Panc1 (cell line): ENCODE results near the gene IL4. TPM values are rescaled to one million over a fixed set of nuclear protein-coding genes. Genes with fewer than 3 reads are reported as not detected.

Source experiments
- ATAC-seq: fragments of 200-7000 bp; cut with Tn5 transposase; 2 replicates; pipeline ENCODE4 v1.9.1; 2020; ENCODE audit warnings: mild to moderate bottlenecking, moderate library complexity
- BruUV-seq: library from RNA; stranded (reverse); fragments of 400-500 nt; replicated peaks from 2 replicates; lab custom pipeline; 2021; lab: Mats Ljungman, UMichigan
- CTCF ChIA-PET: fragments of 300-600 bp; sonication (Branson Sonifier 250); formaldehyde crosslinking; loops from one replicate; lab custom pipeline; 2022; ENCODE audit warnings: antibody characterized with exemption; lab: Charles Lee
- POLR2A ChIA-PET: fragments of 300-600 bp; sonication (Branson Sonifier 250); formaldehyde crosslinking; loops from one replicate; lab custom pipeline; 2022; ENCODE audit warnings: antibody characterized with exemption; lab: Charles Lee
- DNase-seq: peaks from one replicate; pipeline ENCODE4 v3.0.0-alpha.2; 2010; ENCODE audit warnings: low read depth, low spot score
- H3K27ac ChIP-seq: 2 replicates; pipeline ENCODE4 v1.5.1; 2011; ENCODE audit warnings: mild to moderate bottlenecking, low read length, inconsistent platforms
- H3K27me3 ChIP-seq: fragments of 200-500 bp; sonication (Bioruptor generic); 2 replicates; pipeline ENCODE4 v1.6.0; 2014; ENCODE audit warnings: low read length, inconsistent platforms; ENCODE audit not compliant: control insufficient read depth, insufficient read depth
- H3K36me3 ChIP-seq: fragments of 200-500 bp; sonication (Bioruptor generic); 2 replicates; pipeline ENCODE4 v1.5.1; 2014; ENCODE audit warnings: inconsistent platforms, mild to moderate bottlenecking, low read length, moderate library complexity; ENCODE audit not compliant: control insufficient read depth, insufficient read depth
- H3K4me1 ChIP-seq: 2 replicates; pipeline ENCODE4 v1.5.1; 2011; ENCODE audit warnings: inconsistent platforms, mild to moderate bottlenecking, low read length, moderate library complexity; ENCODE audit not compliant: control insufficient read depth, insufficient read depth
- H3K4me3 ChIP-seq, 2 experiments: 2 replicates each; pipeline ENCODE4 v1.5.1; 2011 to 2012; ENCODE audit warnings: low read depth in 2 of 2, low read length in 2 of 2, mild to moderate bottlenecking in 2 of 2, inconsistent platforms in 1 of 2, moderate library complexity in 1 of 2
- H3K9me3 ChIP-seq: fragments of 200-500 bp; sonication (Bioruptor generic); 2 replicates; pipeline ENCODE4 v1.5.1; 2014; ENCODE audit warnings: low read depth, mild to moderate bottlenecking, inconsistent platforms, low read length, moderate library complexity; ENCODE audit not compliant: control insufficient read depth, insufficient read depth
- POLR2AphosphoS5 ChIP-seq: IDR thresholded peaks from 2 replicates; pipeline ENCODE4 v1.6.1; 2012; ENCODE audit warnings: mild to moderate bottlenecking, low read depth, low read length, moderate library complexity
- SIN3A ChIP-seq: IDR thresholded peaks from 2 replicates; pipeline ENCODE4 v1.6.1; 2012; ENCODE audit warnings: low read depth, mild to moderate bottlenecking, low read length, moderate library complexity, borderline replicate concordance; ENCODE audit not compliant: insufficient read depth
- TCF7L2 ChIP-seq: IDR thresholded peaks from 2 replicates; pipeline ENCODE4 v1.6.1; 2011; ENCODE audit warnings: mild to moderate bottlenecking, low read depth, low read length, inconsistent platforms
- in situ Hi-C: cut with HindIII; loops from 2 replicates; pipeline ENCODE4 v1.10.0; 2016; ENCODE audit warnings: low sequenced_read_pairs, low pct_unique_long_range_greater_than_20kb
- intact Hi-C: fragments of 100-400 bp; cut with micrococcal nuclease; formaldehyde crosslinking; loops from one replicate; pipeline ENCODE4 v1.10.0; 2022; ENCODE audit not compliant: unreplicated experiment
- total RNA-seq: library from RNA; stranded (reverse); gene quantifications from one replicate; pipeline ENCODE4 v1.2.1, GENCODE V29; 2021; ENCODE audit not compliant: unreplicated experiment
- TF ChIP-seq, protein P1 (sequence below), 2 experiments: IDR thresholded peaks; 2 replicates each; pipeline ENCODE4 v1.6.1; 2011 to 2012; ENCODE audit warnings: low read depth in 2 of 2, control low read depth in 1 of 2, low read length in 1 of 2, mild to moderate bottlenecking in 1 of 2, moderate library complexity in 1 of 2; ENCODE audit not compliant: insufficient read depth in 1 of 2
- TF ChIP-seq, protein P2 (sequence below): fragments of 450-650 bp; IDR thresholded peaks from 2 replicates; pipeline ENCODE4 v1.5.1; 2017; ENCODE audit warnings: mild to moderate bottlenecking

Gene IL4
- total RNA-seq, 1 experiment from 2014 or later, result not detected

DNA sequence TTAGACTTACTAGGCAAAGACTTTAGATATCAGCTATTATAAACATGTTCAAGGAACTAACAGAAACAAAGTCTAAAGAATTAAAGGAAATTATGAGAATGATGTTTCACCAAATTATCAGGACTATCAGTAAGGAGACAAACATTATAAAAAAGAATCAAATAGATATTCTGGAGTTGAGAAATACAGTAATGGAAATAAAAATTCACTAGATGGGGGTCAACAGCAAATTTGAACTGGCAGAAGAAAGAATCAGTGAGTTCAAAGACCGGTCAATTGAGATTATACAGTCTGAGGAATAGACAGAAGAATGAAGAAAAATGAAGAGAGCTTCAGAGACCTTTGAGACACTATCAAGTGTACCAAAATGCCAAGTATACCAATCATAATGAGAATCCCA, 25.4 kb upstream of the IL4 start:
- Histone ChIP-seq H3K27me3 (no peaks in the 10 kb centered on the region), H3K9me3 (no peaks in the 10 kb centered on the region), H3K4me1 (no peaks in the 10 kb centered on the region), H3K27ac (no peak overlapping the region), H3K36me3 (0 out of 2 replicates have a peak, but pooled peaks cover 2% of the 10 kb centered on the region), H3K4me3 (no peak overlapping the region)
- TF ChIP-seq, protein P1, sequence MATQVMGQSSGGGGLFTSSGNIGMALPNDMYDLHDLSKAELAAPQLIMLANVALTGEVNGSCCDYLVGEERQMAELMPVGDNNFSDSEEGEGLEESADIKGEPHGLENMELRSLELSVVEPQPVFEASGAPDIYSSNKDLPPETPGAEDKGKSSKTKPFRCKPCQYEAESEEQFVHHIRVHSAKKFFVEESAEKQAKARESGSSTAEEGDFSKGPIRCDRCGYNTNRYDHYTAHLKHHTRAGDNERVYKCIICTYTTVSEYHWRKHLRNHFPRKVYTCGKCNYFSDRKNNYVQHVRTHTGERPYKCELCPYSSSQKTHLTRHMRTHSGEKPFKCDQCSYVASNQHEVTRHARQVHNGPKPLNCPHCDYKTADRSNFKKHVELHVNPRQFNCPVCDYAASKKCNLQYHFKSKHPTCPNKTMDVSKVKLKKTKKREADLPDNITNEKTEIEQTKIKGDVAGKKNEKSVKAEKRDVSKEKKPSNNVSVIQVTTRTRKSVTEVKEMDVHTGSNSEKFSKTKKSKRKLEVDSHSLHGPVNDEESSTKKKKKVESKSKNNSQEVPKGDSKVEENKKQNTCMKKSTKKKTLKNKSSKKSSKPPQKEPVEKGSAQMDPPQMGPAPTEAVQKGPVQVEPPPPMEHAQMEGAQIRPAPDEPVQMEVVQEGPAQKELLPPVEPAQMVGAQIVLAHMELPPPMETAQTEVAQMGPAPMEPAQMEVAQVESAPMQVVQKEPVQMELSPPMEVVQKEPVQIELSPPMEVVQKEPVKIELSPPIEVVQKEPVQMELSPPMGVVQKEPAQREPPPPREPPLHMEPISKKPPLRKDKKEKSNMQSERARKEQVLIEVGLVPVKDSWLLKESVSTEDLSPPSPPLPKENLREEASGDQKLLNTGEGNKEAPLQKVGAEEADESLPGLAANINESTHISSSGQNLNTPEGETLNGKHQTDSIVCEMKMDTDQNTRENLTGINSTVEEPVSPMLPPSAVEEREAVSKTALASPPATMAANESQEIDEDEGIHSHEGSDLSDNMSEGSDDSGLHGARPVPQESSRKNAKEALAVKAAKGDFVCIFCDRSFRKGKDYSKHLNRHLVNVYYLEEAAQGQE (IDR thresholded peaks at IDR 0.05; ENCODE audit: insufficient read depth in 1 of 2, low read depth in 2 of 2, low read length in 1 of 2), result no peak
- no peak for TF ChIP-seq POLR2AphosphoS5
- TF ChIP-seq, protein P2, sequence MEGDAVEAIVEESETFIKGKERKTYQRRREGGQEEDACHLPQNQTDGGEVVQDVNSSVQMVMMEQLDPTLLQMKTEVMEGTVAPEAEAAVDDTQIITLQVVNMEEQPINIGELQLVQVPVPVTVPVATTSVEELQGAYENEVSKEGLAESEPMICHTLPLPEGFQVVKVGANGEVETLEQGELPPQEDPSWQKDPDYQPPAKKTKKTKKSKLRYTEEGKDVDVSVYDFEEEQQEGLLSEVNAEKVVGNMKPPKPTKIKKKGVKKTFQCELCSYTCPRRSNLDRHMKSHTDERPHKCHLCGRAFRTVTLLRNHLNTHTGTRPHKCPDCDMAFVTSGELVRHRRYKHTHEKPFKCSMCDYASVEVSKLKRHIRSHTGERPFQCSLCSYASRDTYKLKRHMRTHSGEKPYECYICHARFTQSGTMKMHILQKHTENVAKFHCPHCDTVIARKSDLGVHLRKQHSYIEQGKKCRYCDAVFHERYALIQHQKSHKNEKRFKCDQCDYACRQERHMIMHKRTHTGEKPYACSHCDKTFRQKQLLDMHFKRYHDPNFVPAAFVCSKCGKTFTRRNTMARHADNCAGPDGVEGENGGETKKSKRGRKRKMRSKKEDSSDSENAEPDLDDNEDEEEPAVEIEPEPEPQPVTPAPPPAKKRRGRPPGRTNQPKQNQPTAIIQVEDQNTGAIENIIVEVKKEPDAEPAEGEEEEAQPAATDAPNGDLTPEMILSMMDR, result no peak
- no peak for TF ChIP-seq TCF7L2
- no peak for TF ChIP-seq SIN3A
- no peak for ATAC-seq
- intact Hi-C loops, result no loop called here
- ChIA-PET CTCF (no interaction called here), POLR2A (no interaction called here)
- no TSS peak for BruUV-seq
- DNase-seq, result no peak
- in situ Hi-C loops, result no loop called here

DNA sequence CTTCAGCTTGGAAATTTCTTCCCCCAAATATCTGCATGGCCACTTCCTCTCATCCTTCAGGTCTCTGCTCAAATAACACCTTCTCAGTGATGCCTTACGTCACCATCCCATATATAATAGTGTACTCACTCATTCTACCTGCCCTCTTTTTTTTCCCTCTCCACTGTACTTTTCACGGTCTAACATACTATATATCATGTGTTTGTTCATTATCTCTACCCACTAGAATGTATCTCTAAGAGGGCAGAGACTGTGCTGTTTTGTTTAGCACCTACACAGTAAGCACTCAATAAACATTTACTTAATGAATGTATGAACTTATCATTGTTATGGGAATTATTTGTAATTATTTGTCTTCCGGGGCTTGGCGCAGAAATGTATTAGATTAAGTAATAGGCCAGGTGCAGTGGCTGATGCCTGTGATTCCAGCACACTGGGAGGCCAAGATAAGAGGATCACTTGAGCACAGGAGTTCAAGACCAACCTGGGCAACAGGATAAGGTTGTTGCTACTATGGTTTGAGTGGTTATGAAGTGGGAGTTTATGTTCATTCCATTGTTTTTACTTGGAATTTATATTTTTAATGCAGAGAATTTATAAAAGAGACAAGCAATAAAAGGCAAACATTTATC, 21.8 kb upstream of the IL4 start:
- DNase-seq, result no peak
- ChIA-PET POLR2A (no interaction called here), CTCF (no interaction called here)
- Histone ChIP-seq H3K27ac (no peak overlapping the region), H3K4me1 (no peaks in the 10 kb centered on the region), H3K27me3 (no peaks in the 10 kb centered on the region), H3K36me3 (no peaks in the 10 kb centered on the region), H3K9me3 (no peaks in the 10 kb centered on the region), H3K4me3 (no peak overlapping the region)
- intact Hi-C loops (no loop called here), in situ Hi-C loops (no loop called here)
- ATAC-seq, result no peak
- no TSS peak for BruUV-seq
- TF ChIP-seq, protein P2, result no peak
- TF ChIP-seq, protein P1 (IDR thresholded peaks at IDR 0.05; ENCODE audit: insufficient read depth in 1 of 2, low read depth in 2 of 2, low read length in 1 of 2), result no peak
- no peak for TF ChIP-seq POLR2AphosphoS5
- no peak for TF ChIP-seq SIN3A
- no peak for TF ChIP-seq TCF7L2
